Brain microvascular endothelial cell (primary cell): ENCODE measurements around the gene FBXW7.

ENCODE experiments used
- DNase-seq: peaks from one replicate; pipeline ENCODE4 v3.0.0-alpha.2; 2020
- H3K27ac ChIP-seq: fragments of 250-450 bp; sonication (Bioruptor Pico); 2 replicates; pipeline ENCODE4 v1.5.1; 2020; ENCODE audit warnings: mild to moderate bottlenecking, moderate library complexity
- H3K27me3 ChIP-seq: fragments of 250-450 bp; sonication (Bioruptor Pico); replicated peaks from 2 replicates; pipeline ENCODE4 v1.5.1; 2020; ENCODE audit warnings: mild to moderate bottlenecking
- H3K36me3 ChIP-seq: fragments of 250-450 bp; sonication (Bioruptor Pico); replicated peaks from 2 replicates; pipeline ENCODE4 v1.5.1; 2020; ENCODE audit warnings: mild to moderate bottlenecking
- H3K4me3 ChIP-seq: 2 replicates; pipeline ENCODE4 v1.5.1; 2011; ENCODE audit warnings: low read depth, mild to moderate bottlenecking, control low read depth, low read length, moderate library complexity
- CTCF ChIP-seq: IDR thresholded peaks from 2 replicates; pipeline ENCODE4 v1.5.1; 2011; ENCODE audit warnings: low read depth, mild to moderate bottlenecking, moderate library complexity, low read length, control low read depth, inconsistent platforms; ENCODE audit errors: missing control alignments
- in situ Hi-C: cut with HindIII; loops from 2 replicates; pipeline ENCODE4 v1.10.0; 2017; ENCODE audit warnings: low sequenced_read_pairs, low pct_ligation_motif_present

Gene FBXW7

DNA sequence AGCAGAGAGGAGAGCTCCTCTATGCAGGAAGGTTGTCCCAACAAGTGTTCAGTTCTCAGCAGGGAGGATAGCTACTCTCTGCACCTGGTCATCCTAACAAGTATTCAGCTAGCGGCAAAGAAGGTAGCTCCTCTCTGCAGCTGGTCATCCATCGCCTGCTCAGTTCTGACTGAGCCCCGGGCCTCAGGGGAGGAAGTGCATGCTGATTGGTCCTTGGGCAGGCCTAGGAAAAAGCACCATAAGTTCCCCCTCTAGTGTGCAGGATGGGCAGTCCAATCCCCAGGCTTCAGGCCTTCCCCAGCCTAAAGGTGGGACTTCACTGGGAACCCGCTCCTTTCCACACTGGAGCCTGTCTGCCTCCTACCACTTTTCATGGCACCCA lies 4.4 kb upstream of the FBXW7 start:
- DNase-seq: no peak
- Histone ChIP-seq H3K27ac (no peak overlapping the region), H3K36me3 (no peaks in the 10 kb centered on the region), H3K27me3 (no peaks in the 10 kb centered on the region), H3K4me3 (no peak overlapping the region)
- in situ Hi-C loops: no loop called here
- TF ChIP-seq CTCF: no peak

DNA sequence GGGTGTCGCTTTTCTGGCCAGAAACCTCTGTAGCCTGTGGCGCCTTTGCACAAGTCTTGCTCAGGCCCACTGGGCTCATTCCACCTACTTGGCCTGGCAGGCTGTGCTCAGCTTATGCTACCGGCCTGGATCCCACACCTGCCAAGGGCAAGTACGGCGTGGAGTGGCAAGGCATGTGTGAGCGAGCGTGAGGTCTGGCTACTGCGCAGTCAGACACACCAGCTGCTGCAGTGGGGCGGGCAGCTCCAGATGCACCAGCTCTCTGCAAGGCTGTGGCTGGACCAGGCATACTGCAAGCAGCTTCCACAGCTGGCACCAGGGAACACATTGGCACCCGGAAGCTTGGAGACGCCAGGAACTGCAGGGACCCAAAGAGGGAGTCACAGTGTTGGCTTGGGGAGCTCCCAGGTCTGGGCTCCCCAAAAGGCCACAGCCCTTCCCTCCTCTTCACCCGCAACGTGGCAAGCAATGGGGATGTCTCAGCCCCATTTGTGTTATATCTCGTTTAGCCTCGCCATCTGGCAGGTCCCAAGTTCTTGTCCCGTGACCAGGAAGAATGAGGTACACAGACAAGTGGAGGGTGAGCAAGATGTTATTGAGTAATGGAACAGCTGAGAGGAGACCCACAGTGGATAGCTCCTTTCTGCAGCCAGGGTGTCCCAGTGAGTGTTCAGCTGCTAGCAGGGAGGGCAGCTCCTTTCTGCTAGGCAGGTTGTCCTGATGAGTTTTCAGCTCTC lies 3.8 kb upstream of the FBXW7 start:
- Histone ChIP-seq H3K27me3 (no peaks in the 10 kb centered on the region), H3K4me3 (no peak overlapping the region), H3K27ac (no peak overlapping the region), H3K36me3 (no peaks in the 10 kb centered on the region)
- DNase-seq: no peak
- in situ Hi-C loops: no loop called here
- TF ChIP-seq CTCF: no peak

GRCh38 chr4:152537881-152538280 lies 2.0 kb upstream of the FBXW7 start:
- no peak overlapping the region for H3K4me3 ChIP-seq
- no peak for DNase-seq
- H3K27ac ChIP-seq: no peak overlapping the region
- TF ChIP-seq CTCF: no peak
- in situ Hi-C loops: no loop called here
- no peaks in the 10 kb centered on the region for H3K36me3 ChIP-seq
- H3K27me3 ChIP-seq: no peaks in the 10 kb centered on the region

GRCh38 chr4:152536545-152537182 lies 772 bp upstream of the FBXW7 start:
- TF ChIP-seq CTCF: no peak
- H3K4me3 ChIP-seq: peak overlapping the region; percentile 99
- no peaks in the 10 kb centered on the region for H3K36me3 ChIP-seq
- H3K27me3 ChIP-seq: no peaks in the 10 kb centered on the region
- peak overlapping the region; percentile 85 for H3K27ac ChIP-seq
- DNase-seq: peak; percentile 42
- in situ Hi-C loops: no loop called here

GRCh38 chr4:152535360-152535902 lies 461 bp downstream of the FBXW7 start:
- no peaks in the 10 kb centered on the region for H3K27me3 ChIP-seq
- DNase-seq: no peak

More at GRCh38 chr4:152535360-152535902, 461 bp downstream of the FBXW7 start:
- H3K4me3 ChIP-seq: peak overlapping the region; percentile 99
- TF ChIP-seq CTCF: no peak
- peak overlapping the region; percentile 85 for H3K27ac ChIP-seq
- H3K36me3 ChIP-seq: no peaks in the 10 kb centered on the region
- in situ Hi-C loops: no loop called here
